ENCODE measurements around the gene MYZAP. TPM values are rescaled to one million over a fixed set of nuclear protein-coding genes. Genes with fewer than 3 reads are reported as not detected.

The MYZAP gene
- polyA plus RNA-seq, 1 donor (not counting 4 experiments of a cell fraction or from before 2014, with no cell fraction given): 1.8 TPM

- DNase-seq (ENCODE audit: low read depth, low spot score) (no peak), FAIRE-seq (no peak)
- peaks cover 30% of the 10 kb centered on the region for H3K4me1 ChIP-seq (ENCODE audit: control insufficient read depth, extremely low read depth, insufficient read depth, low read length)
- H3K79me2 ChIP-seq (ENCODE audit: control insufficient read depth, insufficient read depth, low read length): no peaks in the 10 kb centered on the region
- no peak overlapping the region for H3K4me2 ChIP-seq (ENCODE audit: control insufficient read depth, extremely low read depth, insufficient read depth, low read depth, low read length)
- H3K9ac ChIP-seq (ENCODE audit: control insufficient read depth, extremely low read depth, insufficient read depth, low read length): no peak overlapping the region
- no peaks in the 10 kb centered on the region for H4K20me1 ChIP-seq (ENCODE audit: control insufficient read depth, extremely low read depth, insufficient read depth, low read length)
- H3K27me3 ChIP-seq (ENCODE audit: control insufficient read depth, extremely low read depth, insufficient read depth, low read length): no peaks in the 10 kb centered on the region
- H3K9me3 ChIP-seq (ENCODE audit: control insufficient read depth, low read depth, low read length): no peaks in the 10 kb centered on the region
- dilution Hi-C loops (cut with MboI; ENCODE audit: extremely low pct_ligation_motif_present, low sequenced_read_pairs): no loop called here
- no peak overlapping the region for H2AFZ ChIP-seq (ENCODE audit: control insufficient read depth, low read length)
- no peak overlapping the region for H3K27ac ChIP-seq (ENCODE audit: control insufficient read depth, insufficient read depth, low read length)
- no peaks in the 10 kb centered on the region for H3K9me1 ChIP-seq (ENCODE audit: control insufficient read depth, extremely low read depth, insufficient read depth, low read length)
- H3K36me3 ChIP-seq (ENCODE audit: control insufficient read depth in 2 of 2, extremely low read depth in 1 of 2, insufficient read depth in 2 of 2, low read length in 2 of 2): no peaks in the 10 kb centered on the region
- no peak overlapping the region for H3K4me3 ChIP-seq (ENCODE audit: control insufficient read depth in 2 of 3, extremely low read depth in 1 of 3, insufficient read depth in 2 of 3, low read depth in 1 of 3, low read length in 3 of 3)
- no peak for TF ChIP-seq EZH2 (IDR thresholded peaks at IDR 0.05; ENCODE audit: low read length)
- TF ChIP-seq, protein P1, sequence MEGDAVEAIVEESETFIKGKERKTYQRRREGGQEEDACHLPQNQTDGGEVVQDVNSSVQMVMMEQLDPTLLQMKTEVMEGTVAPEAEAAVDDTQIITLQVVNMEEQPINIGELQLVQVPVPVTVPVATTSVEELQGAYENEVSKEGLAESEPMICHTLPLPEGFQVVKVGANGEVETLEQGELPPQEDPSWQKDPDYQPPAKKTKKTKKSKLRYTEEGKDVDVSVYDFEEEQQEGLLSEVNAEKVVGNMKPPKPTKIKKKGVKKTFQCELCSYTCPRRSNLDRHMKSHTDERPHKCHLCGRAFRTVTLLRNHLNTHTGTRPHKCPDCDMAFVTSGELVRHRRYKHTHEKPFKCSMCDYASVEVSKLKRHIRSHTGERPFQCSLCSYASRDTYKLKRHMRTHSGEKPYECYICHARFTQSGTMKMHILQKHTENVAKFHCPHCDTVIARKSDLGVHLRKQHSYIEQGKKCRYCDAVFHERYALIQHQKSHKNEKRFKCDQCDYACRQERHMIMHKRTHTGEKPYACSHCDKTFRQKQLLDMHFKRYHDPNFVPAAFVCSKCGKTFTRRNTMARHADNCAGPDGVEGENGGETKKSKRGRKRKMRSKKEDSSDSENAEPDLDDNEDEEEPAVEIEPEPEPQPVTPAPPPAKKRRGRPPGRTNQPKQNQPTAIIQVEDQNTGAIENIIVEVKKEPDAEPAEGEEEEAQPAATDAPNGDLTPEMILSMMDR (optimal IDR thresholded peaks at IDR 0.05 in 1 of 3, IDR thresholded peaks at IDR 0.05 in 1 of 3, conservative IDR thresholded peaks at IDR 0.05 in 1 of 3; ENCODE audit: extremely low read depth in 1 of 3, insufficient read depth in 2 of 3, low read length in 3 of 3): no peak
These were observed 36.4 kb upstream of the MYZAP start for GRCh38 chr15:57555270-57555669.

GRCh38 chr15:57556040-57556439 is 35.7 kb upstream of the MYZAP start:
- TF ChIP-seq, protein P1 (optimal IDR thresholded peaks at IDR 0.05 in 1 of 3, IDR thresholded peaks at IDR 0.05 in 1 of 3, conservative IDR thresholded peaks at IDR 0.05 in 1 of 3; ENCODE audit: extremely low read depth in 1 of 3, insufficient read depth in 2 of 3, low read length in 3 of 3): no peak
- TF ChIP-seq EZH2 (IDR thresholded peaks at IDR 0.05; ENCODE audit: low read length): no peak
- FAIRE-seq (no peak), DNase-seq (ENCODE audit: low read depth, low spot score) (no peak)
- Histone ChIP-seq H3K27me3 (ENCODE audit: control insufficient read depth, extremely low read depth, insufficient read depth, low read length) (no peaks in the 10 kb centered on the region), H3K9ac (ENCODE audit: control insufficient read depth, extremely low read depth, insufficient read depth, low read length) (no peak overlapping the region), H4K20me1 (ENCODE audit: control insufficient read depth, extremely low read depth, insufficient read depth, low read length) (no peaks in the 10 kb centered on the region), H3K9me3 (ENCODE audit: control insufficient read depth, low read depth, low read length) (no peaks in the 10 kb centered on the region), H2AFZ (ENCODE audit: control insufficient read depth, low read length) (no peak overlapping the region), H3K4me1 (ENCODE audit: control insufficient read depth, extremely low read depth, insufficient read depth, low read length) (peaks cover 27% of the 10 kb centered on the region), H3K79me2 (ENCODE audit: control insufficient read depth, insufficient read depth, low read length) (no peaks in the 10 kb centered on the region), H3K27ac (ENCODE audit: control insufficient read depth, insufficient read depth, low read length) (no peak overlapping the region), H3K4me2 (ENCODE audit: control insufficient read depth, extremely low read depth, insufficient read depth, low read depth, low read length) (no peak overlapping the region), H3K4me3 (ENCODE audit: control insufficient read depth in 2 of 3, extremely low read depth in 1 of 3, insufficient read depth in 2 of 3, low read depth in 1 of 3, low read length in 3 of 3) (no peak overlapping the region), H3K36me3 (ENCODE audit: control insufficient read depth in 2 of 2, extremely low read depth in 1 of 2, insufficient read depth in 2 of 2, low read length in 2 of 2) (no peaks in the 10 kb centered on the region), H3K9me1 (ENCODE audit: control insufficient read depth, extremely low read depth, insufficient read depth, low read length) (no peaks in the 10 kb centered on the region)
- dilution Hi-C loops (cut with MboI; ENCODE audit: extremely low pct_ligation_motif_present, low sequenced_read_pairs): no loop called here
